HG03565 (cell line): ENCODE results near the gene RNF212.
"Not testable (repeated sequence)": the region's sequence is repeated elsewhere in the genome, so short reads cannot be mapped to it uniquely, and the experiment has no call there.

Experiments
- ATAC-seq: cut with Tn5 transposase; IDR thresholded peaks from one replicate; pipeline ENCODE4 v1.9.1; 2021; ENCODE audit warnings: mild to moderate bottlenecking, moderate library complexity; ENCODE audit not compliant: unreplicated experiment

The RNF212 gene

DNA sequence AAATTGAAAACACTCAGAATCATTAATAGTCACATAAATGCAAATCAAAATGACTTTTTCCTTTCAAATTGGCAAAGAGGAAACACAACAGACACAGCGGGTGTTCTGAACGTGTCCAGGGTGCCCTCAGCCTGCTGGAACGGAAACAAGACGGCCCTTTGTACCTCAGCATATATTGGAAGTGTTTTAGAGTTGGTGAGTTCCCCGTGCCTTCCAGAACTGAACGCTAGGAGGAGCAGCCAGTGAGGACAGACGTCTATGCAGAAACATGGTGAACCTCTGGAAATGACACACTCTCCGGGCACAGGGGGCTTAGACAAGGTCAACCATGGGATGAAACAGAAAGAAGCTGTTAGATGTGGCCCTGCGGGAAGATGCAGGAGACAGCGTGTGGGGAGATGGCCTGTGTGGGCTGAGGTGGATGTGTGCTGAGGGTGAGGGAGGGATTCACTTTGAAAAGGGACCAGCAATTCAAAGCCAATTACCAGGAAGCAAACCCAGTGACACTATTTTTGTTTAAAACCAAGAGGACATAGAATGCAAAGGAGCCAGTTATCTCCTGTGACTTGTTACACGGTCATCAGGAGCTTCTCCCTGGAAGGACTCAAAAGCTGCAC is 40.4 kb downstream of the RNF212 start:
- ATAC-seq: no peak

DNA sequence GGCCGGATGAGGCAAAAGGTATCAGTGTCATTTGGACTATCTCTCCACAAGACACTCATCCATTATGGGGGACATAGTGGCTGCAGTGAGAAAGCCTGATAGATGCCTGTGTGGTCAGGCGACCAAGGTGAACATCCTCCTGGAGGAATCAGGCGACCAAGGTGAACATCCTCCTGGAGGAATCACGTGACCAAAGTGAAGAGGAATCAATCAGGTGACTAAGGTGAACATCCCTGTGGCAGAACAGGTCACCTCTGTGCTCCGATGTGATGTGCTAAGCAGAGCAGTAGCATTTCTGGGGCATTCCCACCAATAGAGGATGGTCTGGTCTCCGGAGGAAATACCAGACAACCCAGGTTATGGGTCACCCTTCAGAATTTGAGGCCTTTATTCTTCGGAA is 44.0 kb downstream of the RNF212 start:
- ATAC-seq: no peak

DNA sequence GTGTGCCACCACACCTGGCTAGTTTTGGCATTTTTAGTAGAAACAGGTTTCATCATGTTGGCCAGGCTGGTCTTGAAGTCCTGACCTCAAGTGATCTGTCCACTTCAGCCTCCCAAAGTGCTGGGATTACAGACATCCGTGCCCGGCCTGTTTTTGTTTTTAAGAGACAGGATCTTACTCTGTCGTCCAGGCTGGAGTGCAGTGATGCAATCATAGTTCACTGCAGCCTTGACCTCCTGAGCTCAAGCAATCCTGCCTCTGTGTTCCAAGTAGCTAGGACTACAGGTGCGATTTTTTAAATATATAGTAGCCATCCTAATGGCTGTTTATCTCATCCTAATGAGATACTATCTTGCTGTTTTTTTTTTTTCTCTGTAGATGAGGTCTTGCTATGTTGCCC is 47.6 kb downstream of the RNF212 start:
- ATAC-seq: no peak

DNA sequence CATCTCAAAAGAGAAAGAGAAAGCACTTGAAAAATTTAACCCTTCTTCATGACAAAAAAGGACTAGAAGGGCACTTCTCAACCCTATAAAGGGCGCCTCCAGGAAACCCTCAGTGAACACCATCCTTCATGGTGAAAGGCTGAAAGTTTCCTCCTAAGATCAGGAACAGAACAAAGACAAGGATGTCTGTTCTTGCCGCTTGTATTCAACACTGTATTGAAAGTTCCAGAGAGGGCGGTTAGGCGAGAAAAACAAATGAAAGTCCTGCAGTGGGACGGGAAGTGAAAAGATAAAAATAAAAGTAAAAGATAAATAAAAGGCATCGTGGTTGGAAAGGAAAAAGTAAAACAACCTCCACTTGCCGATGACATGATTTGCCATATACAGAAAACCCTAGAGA is 50.9 kb downstream of the RNF212 start:
- no peak for ATAC-seq

DNA sequence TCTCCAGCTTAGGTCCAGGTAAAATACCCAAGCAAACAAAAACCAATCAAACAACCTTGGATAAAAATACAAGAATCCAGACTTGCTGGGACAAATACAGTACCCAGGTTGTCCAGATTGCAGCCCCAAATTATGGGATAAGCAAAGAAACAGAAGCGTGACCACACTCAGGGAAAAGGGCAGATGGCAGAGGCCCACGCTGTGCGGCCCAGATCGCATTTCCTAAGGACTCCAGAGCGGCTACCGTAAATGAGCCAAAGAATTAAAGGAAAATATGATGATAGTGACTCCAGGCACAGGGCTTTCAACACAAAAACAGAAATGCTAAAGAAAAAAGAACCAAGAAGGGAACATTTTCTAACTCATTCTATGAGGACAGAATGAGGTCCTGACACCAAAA is 51.6 kb downstream of the RNF212 start:
- no peak for ATAC-seq

DNA sequence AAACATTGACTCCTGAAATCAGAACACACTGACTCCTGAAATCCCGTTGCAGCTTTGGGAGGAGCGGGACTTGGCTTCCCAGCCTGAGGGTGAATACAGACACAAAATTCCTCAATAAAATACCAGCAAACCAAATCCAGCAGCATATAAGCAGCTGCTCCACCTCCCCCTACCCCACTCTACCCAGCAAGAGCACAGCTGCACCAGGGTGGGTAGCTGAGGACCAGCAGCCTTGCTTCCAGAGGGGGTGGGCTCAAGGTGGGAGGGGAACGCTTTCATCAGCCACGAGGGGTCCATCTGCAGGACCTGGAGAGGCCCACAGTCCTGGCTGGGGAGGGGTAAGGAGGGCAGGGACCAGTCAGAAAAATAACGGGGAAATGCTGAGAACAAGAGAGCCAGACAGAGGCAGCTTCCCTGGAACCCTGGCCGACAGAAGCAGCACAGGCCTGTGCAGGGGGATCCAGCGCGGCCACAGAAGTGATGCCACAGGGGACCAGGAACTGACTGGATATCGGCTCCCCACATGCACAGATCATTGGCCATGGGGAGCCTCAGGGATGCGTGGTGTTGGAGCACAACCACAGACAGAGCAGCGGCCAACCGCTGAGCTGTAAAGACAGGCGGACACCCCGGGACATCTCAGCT is 52.2 kb downstream of the RNF212 start:
- ATAC-seq: no peak

DNA sequence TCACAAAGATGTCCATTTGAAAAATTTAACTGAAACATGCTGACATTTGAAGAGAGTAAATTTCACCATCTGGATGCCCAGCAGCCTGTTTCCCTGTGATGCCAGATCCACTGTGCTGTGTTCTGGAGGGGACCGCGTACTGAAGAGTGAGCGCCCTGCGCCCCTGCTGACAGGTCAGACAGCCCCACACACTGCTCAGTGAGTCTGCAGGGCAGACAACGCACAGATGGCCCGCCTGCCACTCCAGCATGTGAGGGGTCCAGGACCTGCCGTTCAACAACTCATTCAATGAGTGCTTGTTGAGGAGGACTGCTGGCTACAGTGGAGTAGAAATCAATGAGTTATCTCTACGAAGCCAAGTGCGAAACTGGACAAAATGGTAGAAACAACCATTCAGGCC is 52.7 kb downstream of the RNF212 start:
- ATAC-seq: no peak

DNA sequence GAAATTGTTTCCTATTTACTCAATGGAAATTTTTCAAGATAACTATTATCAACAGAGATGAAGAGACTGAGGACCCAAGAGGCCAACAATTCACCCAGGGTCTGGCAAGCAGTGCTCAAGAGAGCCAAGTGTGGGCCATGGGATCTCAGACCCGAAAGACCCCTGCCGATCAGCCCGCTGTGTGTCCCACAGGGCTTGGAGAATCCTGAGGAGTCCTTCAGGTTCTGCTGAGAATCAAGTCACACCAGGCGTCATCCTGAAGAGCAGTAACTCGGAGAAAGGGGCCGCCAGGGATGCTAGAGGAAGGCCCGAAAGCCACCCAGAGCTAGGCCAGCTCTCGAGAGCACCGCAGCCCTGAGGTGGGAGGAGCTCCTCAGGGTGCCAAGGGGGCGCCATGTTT is 53.2 kb downstream of the RNF212 start:
- ATAC-seq: no peak

DNA sequence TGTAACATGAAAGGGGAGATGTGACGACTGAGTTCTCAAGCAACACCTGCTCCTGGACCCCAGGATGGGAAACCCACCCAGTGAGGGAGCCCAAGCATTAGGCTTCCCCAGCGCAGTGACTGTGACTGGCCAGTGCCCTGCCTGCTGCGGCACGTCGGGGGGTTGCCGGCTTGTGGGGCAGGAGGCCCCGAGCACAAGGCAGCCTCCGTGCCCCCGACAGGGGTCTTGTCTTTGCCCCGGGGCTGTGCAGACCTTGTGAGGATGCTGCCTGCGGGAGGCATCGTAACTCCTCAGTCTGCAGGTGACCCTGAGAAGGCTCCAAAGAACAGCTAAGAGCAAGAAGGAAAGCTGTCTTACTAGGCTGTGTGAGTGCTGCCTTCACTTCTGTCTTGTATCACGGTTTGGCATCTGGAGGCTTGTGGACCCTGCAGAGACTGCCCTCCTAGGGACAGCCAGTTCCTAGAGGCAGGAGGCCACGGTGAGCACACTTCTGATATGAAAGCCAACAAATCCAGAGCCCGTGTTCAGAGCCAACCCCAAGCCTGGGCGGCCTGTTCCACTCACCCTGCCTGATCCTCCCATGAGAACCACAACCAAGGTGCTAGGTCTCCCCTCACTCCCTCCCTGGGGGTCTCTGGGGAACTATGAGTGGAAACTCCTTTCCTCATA is 54.2 kb downstream of the RNF212 start:
- ATAC-seq: no peak

DNA sequence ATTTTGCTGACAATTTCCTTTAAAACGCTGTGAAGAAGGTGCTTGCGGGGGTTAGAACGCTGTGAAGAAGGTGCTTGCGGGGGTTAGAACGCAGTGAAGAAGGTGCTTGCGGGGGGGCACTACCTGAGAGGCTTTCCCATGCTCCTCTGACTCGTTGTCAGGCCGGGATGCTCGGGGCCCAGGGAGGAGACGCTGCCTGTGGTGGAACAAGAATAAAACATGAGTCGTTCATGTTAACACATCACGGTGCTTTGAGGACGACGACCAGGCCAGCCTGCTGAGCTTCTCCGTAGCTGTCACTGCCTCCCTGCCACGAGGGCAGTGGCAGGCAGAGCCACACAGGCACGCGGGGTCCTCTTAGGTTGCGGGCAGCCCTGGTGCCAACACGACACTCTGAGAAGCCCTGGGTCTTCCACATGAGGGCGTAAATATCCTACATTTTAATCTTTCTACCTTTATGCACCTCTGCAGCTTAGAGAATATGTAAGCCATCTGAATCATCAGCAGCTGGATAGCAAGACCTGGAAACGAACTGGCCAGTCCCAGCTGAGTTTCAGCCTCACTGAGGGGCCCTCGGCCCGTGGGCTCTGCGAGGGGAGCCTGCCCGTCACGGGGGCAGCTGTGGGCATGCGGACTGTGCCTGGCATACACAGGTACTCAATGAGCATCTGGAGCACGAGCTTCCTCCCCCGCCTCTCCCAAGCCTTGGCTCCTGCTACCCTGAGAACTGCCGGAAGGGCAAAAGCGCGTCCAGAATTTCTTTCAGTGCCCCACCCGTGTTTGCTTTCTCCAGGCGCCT is 55.0 kb downstream of the RNF212 start:
- ATAC-seq: no peak

DNA sequence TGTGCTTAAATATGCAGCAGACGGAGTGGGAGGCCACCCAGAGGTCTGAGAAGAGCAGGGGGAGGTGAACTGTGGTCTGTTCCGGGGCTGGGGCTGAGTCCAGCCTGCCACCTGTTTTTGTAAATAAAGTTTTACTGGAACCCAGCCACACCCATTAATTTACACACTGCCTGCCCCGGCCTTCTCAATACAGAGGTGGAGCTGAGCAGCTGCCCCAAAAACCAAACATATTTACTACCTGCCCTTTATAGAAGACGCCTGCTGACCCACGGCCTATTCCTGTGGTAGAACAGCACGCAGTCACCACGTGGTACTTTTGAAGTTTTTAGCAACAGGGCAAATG is 56.0 kb downstream of the RNF212 start:
- ATAC-seq: no peak

DNA sequence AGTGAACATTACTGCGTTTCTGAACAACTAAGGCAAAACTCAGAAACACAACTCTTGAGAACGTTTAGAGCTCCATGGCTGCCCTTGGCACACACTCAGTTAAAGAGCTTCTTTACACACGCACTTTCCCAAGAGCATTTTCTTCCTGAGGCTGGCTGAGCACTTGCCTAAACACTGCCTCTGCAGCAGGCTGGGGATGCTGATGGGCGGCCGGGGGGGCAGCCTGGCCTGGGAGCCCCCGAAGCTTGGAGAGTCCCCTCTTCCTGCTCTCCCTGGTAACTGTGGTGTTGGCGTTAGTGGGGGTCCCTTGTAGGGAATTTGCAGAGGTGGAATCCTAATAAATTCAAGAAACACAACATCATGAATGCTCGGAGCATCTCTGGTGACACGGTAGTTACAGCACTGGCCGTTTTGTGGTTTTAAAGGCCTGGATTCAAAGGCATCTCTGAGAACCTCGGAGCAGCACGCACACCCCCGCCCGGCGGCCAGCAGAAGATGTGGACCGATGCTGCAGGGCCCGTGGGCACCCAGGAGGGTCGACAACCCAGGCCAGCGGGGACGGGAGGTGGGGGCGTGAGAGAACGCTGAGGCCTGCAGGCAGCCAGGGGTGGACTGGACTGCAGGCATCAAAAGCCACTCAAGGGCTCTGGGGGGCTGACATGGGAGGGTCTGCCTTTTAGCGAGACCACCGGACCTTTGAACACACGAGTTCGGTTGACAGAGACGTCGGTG is 56.5 kb downstream of the RNF212 start:
- ATAC-seq: no peak

DNA sequence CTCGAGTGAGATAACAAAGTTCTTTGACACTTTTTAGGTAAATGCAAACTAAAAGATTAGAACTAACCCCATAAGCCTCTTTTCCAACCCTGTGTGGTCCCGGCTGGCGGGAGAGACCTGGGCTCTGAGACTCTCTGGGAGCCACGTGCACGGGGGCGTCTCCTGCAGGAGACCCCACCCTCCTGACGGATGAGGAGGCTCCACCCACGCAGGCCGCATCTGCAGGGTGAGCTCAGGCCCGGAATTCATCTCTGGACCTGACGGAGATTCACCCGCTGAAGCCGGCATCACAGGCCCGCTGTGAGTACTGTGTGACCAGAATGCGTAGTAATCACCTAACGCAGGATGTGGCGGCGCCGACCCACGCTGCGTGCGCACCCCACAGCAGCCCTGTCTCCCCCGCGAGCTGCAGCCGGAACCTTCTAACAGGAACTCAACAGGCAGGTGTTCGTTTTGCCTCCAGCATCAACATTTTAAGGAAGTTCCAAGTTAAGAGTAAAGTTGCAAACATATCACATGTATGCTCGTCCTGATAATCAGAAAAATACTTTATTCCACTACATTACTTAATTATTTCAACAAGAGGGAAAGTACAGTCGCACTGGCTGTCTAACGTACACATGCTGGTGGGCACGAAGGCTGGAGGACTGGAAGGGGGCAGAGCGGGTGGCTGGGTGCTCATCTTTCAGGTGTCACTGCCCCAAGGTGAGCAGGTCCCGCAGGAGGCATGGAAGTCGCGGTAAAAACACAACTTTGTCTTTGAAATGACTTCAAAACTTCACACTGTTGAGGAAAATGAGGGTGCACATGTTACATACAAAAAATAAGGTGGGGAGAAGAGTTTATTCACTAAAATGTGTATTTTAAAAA is 57.4 kb downstream of the RNF212 start:
- no peak for ATAC-seq

DNA sequence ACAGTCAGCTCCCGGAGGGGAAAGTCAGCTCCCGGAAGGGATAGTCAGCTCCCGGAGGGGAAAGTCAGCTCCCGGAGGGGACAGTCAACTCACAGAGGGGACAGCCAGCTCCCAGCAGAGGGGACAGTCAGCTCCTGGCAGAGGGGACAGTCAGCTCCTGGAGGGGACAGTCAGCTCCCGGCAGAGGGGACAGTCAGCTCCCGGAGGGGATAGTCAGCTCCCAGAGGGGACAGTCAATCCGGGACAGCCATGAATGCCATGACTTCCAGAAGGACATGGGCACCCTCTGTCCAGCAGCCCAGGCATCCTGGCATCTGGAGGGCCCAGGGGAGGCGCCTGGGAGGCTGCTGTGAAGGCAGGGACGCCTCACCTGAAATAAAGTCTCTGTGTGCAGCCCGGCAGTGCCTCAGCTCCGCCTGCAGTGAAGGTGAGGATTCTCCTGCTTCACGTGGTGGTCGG is 58.1 kb downstream of the RNF212 start:
- ATAC-seq: not testable (repeated sequence)

DNA sequence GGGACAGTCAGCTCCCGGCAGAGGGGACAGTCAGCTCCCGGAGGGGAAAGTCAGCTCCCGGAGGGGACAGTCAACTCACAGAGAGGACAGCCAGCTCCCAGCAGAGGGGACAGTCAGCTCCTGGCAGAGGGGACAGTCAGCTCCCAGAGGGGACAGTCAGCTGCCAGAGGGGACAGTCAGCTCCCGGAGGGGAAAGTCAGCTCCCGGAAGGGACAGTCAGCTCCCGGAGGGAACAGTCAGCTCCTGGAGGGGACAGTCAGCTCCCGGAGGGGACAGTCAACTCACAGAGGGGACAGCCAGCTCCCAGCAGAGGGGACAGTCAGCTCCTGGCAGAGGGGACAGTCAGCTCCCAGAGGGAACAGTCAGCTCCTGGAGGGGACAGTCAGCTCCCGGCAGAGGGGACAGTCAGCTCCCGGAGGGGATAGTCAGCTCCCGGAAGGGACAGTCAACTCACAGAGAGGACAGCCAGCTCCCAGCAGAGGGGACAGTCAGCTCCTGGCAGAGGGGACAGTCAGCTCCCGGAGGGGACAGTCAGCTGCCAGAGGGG is 58.6 kb downstream of the RNF212 start:
- not testable (repeated sequence) for ATAC-seq

DNA sequence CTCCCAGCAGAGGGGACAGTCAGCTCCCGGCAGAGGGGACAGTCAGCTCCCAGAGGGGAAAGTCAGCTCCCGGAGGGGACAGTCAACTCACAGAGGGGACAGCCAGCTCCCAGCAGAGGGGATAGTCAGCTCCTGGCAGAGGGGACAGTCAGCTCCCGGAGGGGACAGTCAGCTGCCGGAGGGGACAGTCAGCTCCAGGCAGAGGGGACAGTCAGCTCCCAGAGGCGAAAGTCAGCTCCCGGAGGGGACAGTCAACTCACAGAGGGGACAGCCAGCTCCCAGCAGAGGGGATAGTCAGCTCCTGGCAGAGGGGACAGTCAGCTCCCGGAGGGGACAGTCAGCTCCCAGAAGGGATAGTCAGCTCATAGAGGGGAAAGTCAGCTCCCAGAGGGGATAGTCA is 59.5 kb downstream of the RNF212 start:
- ATAC-seq: not testable (repeated sequence)

DNA sequence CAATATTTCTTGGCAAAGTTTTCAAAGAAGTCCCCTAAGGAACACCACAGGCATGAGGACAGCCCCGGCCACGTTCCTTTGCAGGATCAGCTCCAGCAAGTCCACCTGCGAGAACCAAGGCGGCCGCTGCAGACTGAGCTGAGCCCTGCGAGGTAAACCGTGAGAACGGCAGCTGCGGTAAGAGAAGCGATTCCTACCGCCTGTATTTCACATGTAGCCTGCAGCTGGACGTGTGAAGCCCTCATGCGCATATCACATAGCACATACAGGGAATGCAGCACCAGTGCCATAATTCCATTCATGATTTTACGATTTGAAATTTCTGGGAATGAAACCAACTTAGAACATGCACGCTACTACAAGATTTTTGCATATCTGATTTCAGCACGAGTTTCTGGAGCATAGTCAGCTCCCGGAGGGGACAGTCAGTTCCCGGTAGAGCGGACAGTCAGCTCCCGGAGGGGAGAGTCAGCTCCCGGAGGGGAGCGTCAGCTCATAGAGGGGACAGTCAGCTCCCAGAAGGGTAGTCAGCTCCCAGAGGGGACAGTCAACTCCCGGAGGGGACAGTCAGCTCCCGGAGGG is 60.2 kb downstream of the RNF212 start:
- ATAC-seq: no peak

DNA sequence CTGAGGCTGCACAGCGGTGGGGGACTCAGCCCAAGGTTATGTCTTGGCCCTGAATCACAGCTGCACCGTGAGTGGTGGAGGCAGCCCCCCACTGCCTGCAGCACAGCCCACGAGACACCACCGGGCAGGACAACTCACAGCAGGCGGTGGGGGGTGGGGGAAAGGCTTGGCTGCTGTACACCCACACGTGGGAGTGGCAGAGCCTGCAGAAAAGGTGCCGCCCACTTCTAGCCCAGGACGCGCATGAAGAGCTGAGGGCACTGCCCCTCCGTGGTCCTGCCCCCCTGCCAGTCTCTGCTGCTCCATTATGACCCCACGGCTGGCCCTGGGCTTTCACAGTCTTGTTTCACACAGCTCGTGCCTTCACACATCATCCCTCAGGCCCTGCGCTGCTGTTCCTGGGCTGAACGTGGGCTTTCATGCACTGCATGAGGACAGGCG is 61.1 kb downstream of the RNF212 start:
- no peak for ATAC-seq

DNA sequence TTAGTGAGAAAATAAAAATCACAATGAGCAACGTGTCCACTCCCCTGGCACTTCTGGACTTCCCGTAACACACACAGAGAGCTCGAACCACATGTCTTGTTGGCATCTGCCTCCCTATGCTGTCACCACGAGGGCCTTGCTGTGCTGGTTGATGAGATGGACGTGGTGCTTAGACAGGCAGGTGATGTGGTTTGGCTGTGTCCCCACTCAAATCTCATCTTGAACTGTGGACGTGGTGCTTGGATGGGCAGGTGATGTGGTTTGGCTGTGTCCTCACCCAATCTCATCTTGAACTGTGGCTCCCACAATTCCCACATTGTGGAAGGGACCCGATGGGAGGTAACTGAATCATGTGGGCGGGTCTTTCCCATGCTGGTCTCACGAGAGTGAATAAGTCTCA is 61.9 kb downstream of the RNF212 start:
- ATAC-seq: no peak
